ENCODE measurements around the gene BLVRB.
"Not testable (repeated sequence)": the region's sequence is repeated elsewhere in the genome, so short reads cannot be mapped to it uniquely, and the experiment has no call there.

Gene BLVRB

GRCh38 chr19:40461669-40462221 lies 3.8 kb downstream of the BLVRB start:
- no peak overlapping the region for H3K4me3 ChIP-seq (ENCODE audit: control insufficient read depth, low read depth, low read length)
- DNase-seq (ENCODE audit: low read depth), result no peak
- no peak for TF ChIP-seq CTCF (conservative IDR thresholded peaks at IDR 0.05; ENCODE audit: control insufficient read depth, insufficient read depth, low read depth, low read length)

DNA sequence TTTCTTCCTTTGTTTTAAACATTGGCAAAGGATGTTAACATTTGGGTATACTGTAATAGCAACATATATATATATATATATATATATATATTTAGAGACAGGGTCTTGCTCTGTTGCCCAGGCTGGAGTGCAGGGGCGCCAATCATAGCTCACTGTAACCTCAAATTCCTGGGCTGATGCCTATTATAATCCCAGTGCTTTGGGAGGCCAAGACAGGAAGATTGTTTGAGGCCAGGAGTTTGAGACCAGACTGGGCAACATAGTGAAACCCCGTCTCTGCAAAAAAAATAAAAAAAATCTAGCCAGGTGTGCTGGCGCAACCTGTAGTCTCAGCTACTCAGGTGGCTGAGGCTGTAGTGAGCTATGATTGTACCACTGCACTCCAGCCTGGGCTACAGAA lies 5.4 kb downstream of the BLVRB start:
- H3K4me3 ChIP-seq (ENCODE audit: control insufficient read depth, low read depth, low read length), result no peak overlapping the region
- TF ChIP-seq CTCF (conservative IDR thresholded peaks at IDR 0.05; ENCODE audit: control insufficient read depth, insufficient read depth, low read depth, low read length), result no peak
- no peak for DNase-seq (ENCODE audit: low read depth)

DNA sequence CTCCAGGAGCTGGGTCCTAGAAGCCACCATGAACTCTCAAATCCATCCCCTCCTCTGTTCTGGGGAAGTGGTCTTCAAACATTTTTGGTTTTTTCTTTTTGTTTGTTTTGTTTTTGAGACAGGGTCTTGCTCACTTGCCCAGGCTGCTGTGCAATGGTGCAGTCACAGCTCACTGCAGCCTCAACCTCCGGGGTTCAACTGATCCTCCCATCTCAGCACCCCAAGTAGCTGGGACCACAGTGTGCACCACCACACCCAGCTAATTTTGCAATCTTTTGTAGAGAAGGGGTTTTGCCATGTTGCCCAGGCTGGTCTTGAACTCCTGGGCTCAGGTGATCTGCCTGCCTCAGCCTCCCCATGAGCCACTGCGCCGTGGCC lies 7.0 kb downstream of the BLVRB start:
- TF ChIP-seq CTCF (conservative IDR thresholded peaks at IDR 0.05; ENCODE audit: control insufficient read depth, insufficient read depth, low read depth, low read length), result no peak
- no peak for DNase-seq (ENCODE audit: low read depth)
- H3K4me3 ChIP-seq (ENCODE audit: control insufficient read depth, low read depth, low read length), result no peak overlapping the region

- no peak for TF ChIP-seq CTCF (conservative IDR thresholded peaks at IDR 0.05; ENCODE audit: control insufficient read depth, insufficient read depth, low read depth, low read length)
- H3K4me3 ChIP-seq (ENCODE audit: control insufficient read depth, low read depth, low read length), result no peak overlapping the region
- DNase-seq (ENCODE audit: low read depth), result no peak
These were observed 7.5 kb downstream of the BLVRB start for GRCh38 chr19:40457953-40458596.

DNA sequence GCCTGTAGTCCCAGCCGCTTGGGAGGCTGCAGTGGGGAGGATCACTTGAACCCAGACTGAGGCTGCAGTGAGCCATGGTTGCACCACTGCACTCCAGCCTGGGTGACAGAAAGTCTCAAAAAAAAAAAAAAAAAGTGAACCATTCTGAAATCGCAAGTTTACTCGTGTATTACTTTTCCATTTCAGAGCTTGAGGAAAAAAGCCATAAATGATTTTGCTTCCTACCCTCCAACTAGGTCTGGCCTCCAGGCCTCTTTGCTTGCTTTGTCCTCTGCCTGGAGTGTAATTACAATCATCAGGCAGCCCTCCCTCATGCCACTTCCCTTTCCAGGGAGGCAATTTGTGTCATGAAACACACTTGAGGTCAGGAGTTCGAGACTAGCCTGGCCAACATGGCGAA lies 8.5 kb downstream of the BLVRB start:
- DNase-seq (ENCODE audit: low read depth), result no peak
- TF ChIP-seq CTCF (conservative IDR thresholded peaks at IDR 0.05; ENCODE audit: control insufficient read depth, insufficient read depth, low read depth, low read length), result no peak
- no peak overlapping the region for H3K4me3 ChIP-seq (ENCODE audit: control insufficient read depth, low read depth, low read length)

GRCh38 chr19:40453943-40454342 lies 11.6 kb downstream of the BLVRB start:
- DNase-seq (ENCODE audit: low read depth); H3K4me3 ChIP-seq (ENCODE audit: control insufficient read depth, low read depth, low read length): not testable (repeated sequence)

GRCh38 chr19:40453151-40453735 lies 12.3 kb downstream of the BLVRB start:
- DNase-seq (ENCODE audit: low read depth), result no peak
- no peak for TF ChIP-seq CTCF (conservative IDR thresholded peaks at IDR 0.05; ENCODE audit: control insufficient read depth, insufficient read depth, low read depth, low read length)
- H3K4me3 ChIP-seq (ENCODE audit: control insufficient read depth, low read depth, low read length), result no peak overlapping the region
